GM18498 (cell line): Measurements from ENCODE around the gene DOCK8.
"Not testable (repeated sequence)": the region's sequence is repeated elsewhere in the genome, so short reads cannot be mapped to it uniquely, and the experiment has no call there.

Experiments used
- ATAC-seq: cut with Tn5 transposase; IDR thresholded peaks from one replicate; pipeline ENCODE4 v1.9.1; 2021; ENCODE audit warnings: mild to moderate bottlenecking, moderate library complexity; ENCODE audit not compliant: unreplicated experiment

The DOCK8 gene

GRCh38 chr9:405341-405740 is 190.7 kb downstream of the DOCK8 start:
- no peak for ATAC-seq

- no peak for ATAC-seq
Observed at GRCh38 chr9:406886-407654, 192.4 kb downstream of the DOCK8 start.

DNA sequence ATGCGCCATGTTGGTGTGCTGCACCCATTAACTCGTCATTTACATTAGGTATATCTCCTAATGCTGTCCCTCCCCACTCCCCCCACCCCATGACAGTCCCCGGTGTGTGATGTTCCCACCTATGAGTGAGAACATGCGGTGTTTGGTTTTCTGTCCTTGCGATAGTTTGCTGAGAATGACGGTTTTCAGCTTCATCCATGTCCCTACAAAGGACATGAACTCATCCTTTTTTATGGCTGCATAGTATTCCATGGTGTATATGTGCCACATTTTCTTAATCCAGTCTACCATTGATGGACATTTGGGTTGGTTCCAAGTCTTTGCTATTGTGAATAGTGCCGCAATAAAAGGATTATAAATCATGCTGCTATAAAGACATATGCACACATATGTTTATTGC is 195.0 kb downstream of the DOCK8 start:
- not testable (repeated sequence) for ATAC-seq

- ATAC-seq, result no peak
Observed at GRCh38 chr9:414595-414994, 199.9 kb downstream of the DOCK8 start.

DNA sequence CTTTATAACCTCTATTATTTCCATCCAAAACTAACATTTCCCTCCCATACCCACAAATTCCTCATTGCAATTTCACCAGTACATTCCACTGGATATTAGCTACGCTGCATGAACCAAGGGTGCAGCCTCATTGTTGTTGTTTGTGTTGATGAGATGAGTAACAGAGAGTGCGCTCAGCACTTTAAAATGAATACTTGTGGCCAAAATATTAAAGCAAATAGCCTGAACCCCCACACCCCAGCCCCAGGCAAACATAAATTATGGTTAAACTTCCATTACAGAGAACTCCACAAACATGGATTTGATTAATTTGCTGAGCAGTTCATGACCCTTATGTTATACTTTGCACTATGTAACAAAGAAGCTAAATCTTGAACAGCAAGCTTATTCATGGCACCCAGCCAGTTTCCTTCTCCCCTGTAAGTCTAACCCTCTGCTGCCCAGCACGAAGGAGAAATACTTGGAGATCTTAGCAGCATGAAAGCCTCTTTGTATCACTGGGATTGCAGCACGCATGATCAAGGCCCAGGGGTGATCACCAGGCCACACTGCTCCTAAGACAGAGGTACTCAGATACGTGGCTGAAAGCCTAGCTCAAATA is 205.0 kb downstream of the DOCK8 start:
- ATAC-seq, result no peak

- ATAC-seq, result no peak
Observed at GRCh38 chr9:421896-422295, 207.2 kb downstream of the DOCK8 start.

GRCh38 chr9:426264-426663 is 211.6 kb downstream of the DOCK8 start:
- ATAC-seq, result no peak

GRCh38 chr9:426976-427375 is 212.3 kb downstream of the DOCK8 start:
- no peak for ATAC-seq

GRCh38 chr9:431701-432100 is 217.0 kb downstream of the DOCK8 start:
- ATAC-seq, result no peak

- ATAC-seq, result no peak
Observed at GRCh38 chr9:436482-436881, 221.8 kb downstream of the DOCK8 start.

DNA sequence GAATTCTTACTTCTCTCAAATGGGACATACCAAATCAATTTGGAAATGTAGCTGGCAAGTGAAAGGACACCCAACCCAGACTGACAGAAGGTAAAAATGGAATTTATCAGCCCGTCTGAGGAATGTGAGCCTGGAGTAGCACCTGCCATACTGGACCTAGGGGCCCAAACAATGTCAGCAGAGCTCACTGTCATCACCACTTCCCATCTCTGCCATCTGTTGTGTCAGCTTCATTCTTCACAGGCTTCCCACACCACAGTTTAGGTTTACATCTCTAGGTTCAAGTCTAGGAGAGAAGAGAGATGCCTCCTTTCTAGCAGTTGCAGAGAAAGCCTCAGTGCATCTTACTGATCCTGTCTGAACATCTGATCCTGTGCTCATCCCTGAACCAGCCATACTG is 222.4 kb downstream of the DOCK8 start:
- ATAC-seq, result no peak

GRCh38 chr9:437574-438001 is 222.9 kb downstream of the DOCK8 start:
- ATAC-seq, result no peak

GRCh38 chr9:438066-438465 is 223.4 kb downstream of the DOCK8 start:
- no peak for ATAC-seq

DNA sequence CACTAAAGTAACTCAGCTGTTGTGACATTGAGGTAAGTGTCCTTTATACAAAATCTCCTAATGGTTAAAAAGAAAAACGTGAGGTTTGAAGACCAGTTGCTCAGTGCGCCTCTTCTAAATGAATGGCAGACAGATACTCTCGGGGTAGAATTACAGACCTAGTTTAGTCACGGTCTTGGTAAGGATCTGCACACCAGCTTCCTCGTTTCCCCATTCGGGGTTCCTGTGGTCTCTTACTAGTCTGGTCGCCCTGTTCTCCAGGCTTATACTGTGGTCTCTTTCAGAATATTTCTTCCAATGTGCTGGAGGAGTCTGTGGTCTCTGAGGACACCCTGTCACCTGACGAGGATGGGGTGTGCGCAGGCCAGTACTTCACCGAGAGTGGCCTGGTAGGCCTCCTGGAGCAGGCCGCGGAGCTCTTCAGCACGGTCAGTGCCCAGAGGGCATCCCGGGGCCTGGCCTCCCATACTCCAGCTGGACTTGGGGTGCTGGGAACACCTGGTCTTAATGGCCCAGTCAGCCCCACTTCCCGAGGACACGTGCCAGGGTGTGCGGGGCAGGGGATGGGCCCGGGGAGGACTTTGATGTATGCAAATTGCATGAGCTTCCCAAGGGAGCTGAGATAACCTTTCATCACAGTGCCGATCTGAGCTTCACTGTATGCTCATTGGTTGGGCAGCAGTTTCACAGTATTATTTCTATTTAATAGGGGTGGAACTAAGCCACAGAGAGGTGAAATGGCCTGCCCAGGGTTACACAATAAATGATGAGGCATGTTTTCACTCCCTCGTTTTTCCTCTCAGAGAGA is 224.5 kb downstream of the DOCK8 start:
- no peak for ATAC-seq

DNA sequence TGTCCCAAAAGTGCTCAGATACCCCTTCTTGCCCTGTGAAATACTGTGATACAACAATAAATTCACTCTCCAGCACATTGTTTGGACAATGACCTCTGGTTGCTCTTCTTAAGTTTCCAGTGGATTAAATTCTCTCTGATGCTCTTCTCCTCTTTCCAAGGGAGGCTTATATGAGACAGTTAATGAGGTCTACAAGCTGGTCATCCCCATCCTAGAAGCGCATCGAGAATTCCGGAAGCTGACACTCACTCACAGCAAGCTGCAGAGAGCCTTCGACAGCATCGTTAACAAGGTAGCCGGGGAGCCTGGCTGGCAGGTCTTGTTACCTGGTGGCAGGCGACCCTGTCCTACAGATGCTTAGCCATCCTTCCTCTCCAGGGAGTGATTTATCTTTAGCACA is 226.5 kb downstream of the DOCK8 start:
- ATAC-seq, result no peak

DNA sequence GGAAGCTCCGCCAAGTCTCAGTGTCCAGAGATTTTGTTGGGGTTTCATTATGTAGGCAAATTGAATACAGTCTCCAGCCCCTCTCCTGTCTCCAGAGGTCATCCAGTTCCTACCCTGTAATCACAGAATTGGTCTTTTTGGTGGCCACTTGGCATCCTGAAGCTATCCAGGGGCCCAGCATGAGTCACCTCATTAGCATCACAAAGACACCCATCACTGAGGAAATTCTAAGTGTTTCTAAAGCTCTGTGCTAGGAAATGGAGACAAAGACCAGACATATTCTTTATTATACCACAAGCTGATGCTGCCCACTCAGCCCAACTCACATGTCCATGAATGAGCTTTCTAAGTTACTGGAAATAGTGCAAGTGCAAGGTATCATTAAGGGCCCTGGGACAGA is 229.9 kb downstream of the DOCK8 start:
- no peak for ATAC-seq

DNA sequence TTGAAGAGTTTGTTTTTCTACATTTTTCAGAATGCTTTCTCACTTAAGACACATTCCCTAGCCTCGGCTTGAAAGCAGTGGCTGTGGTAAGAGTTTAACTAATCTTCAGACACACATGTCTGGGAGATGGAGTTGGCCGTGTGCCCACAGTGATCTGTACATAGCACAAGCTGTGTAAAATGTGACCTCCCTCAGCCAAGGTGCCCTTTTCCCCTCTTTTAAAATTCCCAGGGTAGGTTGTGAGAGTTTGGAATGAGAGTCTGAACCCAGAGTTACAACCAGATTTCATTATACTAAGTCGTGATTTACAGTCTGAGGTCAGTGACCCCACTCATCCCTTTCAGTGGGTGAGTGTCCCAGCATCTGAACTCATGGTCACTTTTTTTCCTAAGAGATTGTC is 230.4 kb downstream of the DOCK8 start:
- ATAC-seq, result no peak

GRCh38 chr9:446074-446699 is 231.5 kb downstream of the DOCK8 start:
- ATAC-seq, result no peak

DNA sequence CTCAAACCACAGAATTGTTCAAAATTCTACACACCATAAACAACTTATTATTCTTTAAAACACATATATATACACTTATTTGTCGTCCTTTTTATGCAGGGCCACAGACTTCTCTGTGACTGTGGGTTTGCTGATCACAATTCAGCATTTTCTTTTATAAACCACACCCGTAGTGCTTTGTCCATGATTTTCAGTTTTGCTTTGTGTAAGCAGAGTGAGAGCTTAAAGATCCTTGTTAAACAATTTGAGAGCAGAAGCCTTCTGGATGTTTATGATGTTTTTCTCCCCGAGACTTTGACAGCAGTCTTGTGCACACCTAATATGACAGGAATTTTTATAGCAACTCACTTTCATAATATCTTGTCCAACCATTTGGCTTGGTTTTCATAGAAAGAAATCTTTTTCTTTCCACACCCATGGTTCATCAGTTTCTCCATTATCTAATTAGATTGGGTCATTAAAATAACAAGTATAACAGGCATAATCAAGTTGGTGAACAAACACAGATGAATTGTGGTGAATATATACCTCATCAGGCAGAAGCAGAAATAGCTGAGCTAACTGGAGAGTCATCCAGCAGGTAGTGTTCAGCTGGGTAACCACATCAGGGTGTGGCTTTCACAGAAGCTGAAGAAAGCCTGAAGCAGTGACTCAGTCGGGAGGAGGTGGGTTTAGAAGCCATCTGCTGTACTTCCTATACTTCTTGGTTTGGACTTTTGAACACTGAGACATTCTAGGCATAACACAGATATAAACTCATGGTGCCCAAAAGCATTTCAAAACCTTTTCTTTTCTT is 232.8 kb downstream of the DOCK8 start:
- no peak for ATAC-seq

GRCh38 chr9:450057-450456 is 235.4 kb downstream of the DOCK8 start:
- no peak for ATAC-seq

GRCh38 chr9:450561-450960 is 235.9 kb downstream of the DOCK8 start:
- ATAC-seq, result no peak
